Ascending aorta (tissue), 2 donors: ENCODE data around the gene CHTOP. TPM values are rescaled to one million over a fixed set of nuclear protein-coding genes. Genes with fewer than 3 reads are reported as not detected.

Source experiments
- DNase-seq, 2 donors: peaks; one replicate each; pipeline ENCODE4 v3.0.0-alpha.2; 2019; ENCODE audit warnings: low spot score in 2 of 2
- H3K27ac ChIP-seq, 2 donors: fragments of 200-600 bp; sonication (generic); one replicate each; pipeline ENCODE4 v1.5.1; 2016 to 2017; ENCODE audit warnings: mild to moderate bottlenecking in 1 of 2
- H3K27me3 ChIP-seq: fragments of 200-600 bp; sonication (generic); one replicate; pipeline ENCODE4 v1.5.1; 2017
- H3K36me3 ChIP-seq, 2 donors: fragments of 200-600 bp; sonication (generic); one replicate each; pipeline ENCODE4 v1.5.1; 2016
- H3K4me1 ChIP-seq, 2 donors: fragments of 200-600 bp; sonication (generic); one replicate each; pipeline ENCODE4 v1.5.1; 2016 to 2017; ENCODE audit warnings: mild to moderate bottlenecking in 1 of 2
- H3K4me3 ChIP-seq, 2 donors: fragments of 200-600 bp; sonication (generic); one replicate each; pipeline ENCODE4 v1.5.1; 2016 to 2017; ENCODE audit warnings: mild to moderate bottlenecking in 1 of 2
- H3K9me3 ChIP-seq, 2 donors: fragments of 200-600 bp; sonication (generic); one replicate each; pipeline ENCODE4 v1.5.1; 2016
- CTCF ChIP-seq, 3 experiments: fragments of 200-600 bp in 2 of 3; fragments of 450-650 bp in 1 of 3; sonication (generic) in 2 of 3; IDR thresholded peaks; one replicate each; pipeline ENCODE4 v1.5.1; 2016 to 2019; ENCODE audit warnings: antibody characterized with exemption in 3 of 3, mild to moderate bottlenecking in 1 of 3, moderate library complexity in 1 of 3
- intact Hi-C: fragments of 100-400 bp; cut with DNase I; formaldehyde crosslinking; loops from one replicate; pipeline ENCODE4 v1.15.1; 2023
- total RNA-seq: library from RNA; depleted of rRNA; stranded (reverse); fragments of >200 nt; gene quantifications from one replicate; pipeline ENCODE4 v1.1.0, GENCODE V29; 2016

Gene CHTOP
- total RNA-seq, 1 donor from 2014 or later: 58.9 TPM

DNA sequence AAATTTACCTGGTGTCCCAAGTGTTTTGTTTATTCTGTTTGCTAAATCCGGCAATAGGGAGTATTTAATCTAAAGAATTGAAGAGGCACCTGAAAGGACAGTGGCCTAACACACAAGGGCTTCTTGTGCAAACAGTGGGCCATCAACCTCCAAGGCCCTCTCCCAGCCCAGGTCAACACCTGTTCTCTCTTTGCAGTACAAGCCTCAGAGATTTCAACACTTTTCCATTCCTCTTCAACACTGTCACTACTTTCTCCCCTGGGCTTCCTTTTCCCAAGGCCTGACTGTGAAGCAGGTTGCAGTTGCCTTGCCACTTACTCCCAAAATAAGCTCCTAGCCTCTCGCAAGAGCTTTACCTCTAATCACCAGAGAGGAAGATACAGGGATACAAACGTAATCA, 21.5 kb downstream of the CHTOP start:
- Histone ChIP-seq H3K9me3 (no peaks in the 10 kb centered on the region), H3K36me3 (no peaks in the 10 kb centered on the region), H3K4me1 (peaks cover 0 to 9% of the 10 kb centered on the region in 2 donors), H3K4me3 (no peak overlapping the region), H3K27me3 (no peaks in the 10 kb centered on the region), H3K27ac (no peak overlapping the region)
- no peak for DNase-seq
- intact Hi-C loops: no loop called here
- no peak for TF ChIP-seq CTCF (IDR thresholded peaks at IDR 0.05)

- Histone ChIP-seq H3K4me3 (peak within 1 kb of the TSS; percentile 73 to 91), H3K9me3 (no peaks in the 10 kb centered on the region), H3K36me3 (peaks cover 29 to 31% of the 10 kb centered on the region in 2 donors), H3K27ac (peak within 1 kb of the TSS; percentile 93 to 94), H3K4me1 (peaks cover 0 to 7% of the 10 kb centered on the region in 2 donors), H3K27me3 (no peaks in the 10 kb centered on the region)
- intact Hi-C loops: no loop called here
- DNase-seq: peak; percentile 73 to 96
- TF ChIP-seq CTCF (IDR thresholded peaks at IDR 0.05): peak in 1 of 3 experiments; percentile 22
These were observed 24.7 kb downstream of the CHTOP start, which contains the start of gene SNAPIN for GRCh38 chr1:153658400-153659174. TSS of gene SNAPIN (plus strand) at chr1:153658703. CDS start at chr1:153658744, 41 bp downstream.

GRCh38 chr1:153659175-153659534, 25.3 kb downstream of the CHTOP start:
- intact Hi-C loops: no loop called here

DNA sequence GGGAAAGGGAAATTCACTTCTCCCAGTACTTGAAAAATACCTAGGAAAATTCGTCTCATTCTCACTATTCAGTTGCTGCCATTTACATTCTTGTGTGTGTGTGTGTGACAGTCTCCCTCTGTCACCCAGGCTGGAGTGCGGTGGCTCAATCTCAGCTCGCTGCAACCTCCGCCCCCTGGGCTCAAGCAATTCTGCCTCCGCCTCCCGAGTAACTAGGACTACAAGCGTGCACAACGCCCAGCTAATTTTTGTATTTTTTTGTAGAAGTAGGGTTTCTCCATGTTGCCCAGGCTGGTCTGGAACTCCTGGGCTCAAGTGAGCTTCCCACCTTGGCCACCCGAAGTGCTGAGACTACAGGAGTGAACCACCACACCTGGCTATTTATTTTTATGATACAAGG, 25.8 kb downstream of the CHTOP start:
- peak overlapping the region in 1 of 2 donors; percentile 93 for H3K27ac ChIP-seq
- H3K4me1 ChIP-seq: peaks cover 0 to 7% of the 10 kb centered on the region in 2 donors
- H3K36me3 ChIP-seq: peaks cover 40% of the 10 kb centered on the region in 2 donors
- TF ChIP-seq CTCF (IDR thresholded peaks at IDR 0.05): no peak
- H3K27me3 ChIP-seq: no peaks in the 10 kb centered on the region
- H3K9me3 ChIP-seq: no peaks in the 10 kb centered on the region
- intact Hi-C loops: loop anchor here (5.0 kb wide), 1 partner anchor 87 kb away; no protein-coding TSS in a partner anchor
- DNase-seq: no peak
- peak overlapping the region; percentile 73 to 91 for H3K4me3 ChIP-seq

More at GRCh38 chr1:153659175-153659534, 25.3 kb downstream of the CHTOP start:
- H3K4me1 ChIP-seq: peaks cover 0 to 7% of the 10 kb centered on the region in 2 donors
- no peak for TF ChIP-seq CTCF (IDR thresholded peaks at IDR 0.05)
- peaks cover 35% of the 10 kb centered on the region in 2 donors for H3K36me3 ChIP-seq
- H3K4me3 ChIP-seq: peak overlapping the region; percentile 73 to 91
- H3K9me3 ChIP-seq: no peaks in the 10 kb centered on the region
- H3K27ac ChIP-seq: peak overlapping the region; percentile 93 to 94
- no peak for DNase-seq
- H3K27me3 ChIP-seq: no peaks in the 10 kb centered on the region

- Histone ChIP-seq H3K27me3 (no peaks in the 10 kb centered on the region), H3K9me3 (no peaks in the 10 kb centered on the region), H3K4me1 (peaks cover 0 to 7% of the 10 kb centered on the region in 2 donors), H3K27ac (no peak overlapping the region), H3K36me3 (peaks cover 55 to 56% of the 10 kb centered on the region in 2 donors), H3K4me3 (no peak overlapping the region)
- TF ChIP-seq CTCF (IDR thresholded peaks at IDR 0.05): no peak
- intact Hi-C loops: loop anchor here (5.0 kb wide), 1 partner anchor 89 kb away; no protein-coding TSS in a partner anchor
- DNase-seq: no peak
These were observed 27.3 kb downstream of the CHTOP start for GRCh38 chr1:153661111-153661708.
